Loucy (cell line): ENCODE results near the gene LRSAM1.

Experiments
- EZH2phosphoT487 ChIP-seq: fragments of 200-600 bp; IDR thresholded peaks from 2 replicates; pipeline ENCODE4 v1.6.1; 2018; ENCODE audit warnings: antibody characterized with exemption, mild to moderate bottlenecking, moderate library complexity, borderline replicate concordance
- TF ChIP-seq, protein P1 (sequence below): fragments of 200-600 bp; sonication (generic); conservative IDR thresholded peaks from 2 replicates; pipeline ENCODE4 v1.5.1; 2014; ENCODE audit warnings: mild to moderate bottlenecking, antibody characterized with exemption, low read length

DNA sequence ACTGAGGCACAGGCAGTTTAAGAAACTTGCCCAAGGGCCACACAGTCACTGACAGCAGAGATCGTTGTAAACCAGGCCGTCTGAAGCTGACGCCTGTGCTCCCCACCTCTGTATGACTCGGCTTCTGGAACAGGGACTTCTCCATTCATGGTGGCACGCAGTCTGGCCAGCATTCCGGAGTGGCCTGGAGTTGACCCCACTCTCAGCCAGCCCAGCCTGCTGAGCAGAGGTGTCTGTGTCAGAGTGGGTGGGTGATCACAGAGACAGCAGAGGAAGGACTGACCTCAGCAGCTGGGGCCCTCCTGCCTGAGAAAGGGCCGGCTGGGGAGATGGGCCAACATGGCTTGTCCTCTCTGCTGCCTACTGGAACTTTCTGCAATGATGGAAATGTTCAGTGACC is 12.6 kb downstream of the LRSAM1 start:
- TF ChIP-seq, protein P1, sequence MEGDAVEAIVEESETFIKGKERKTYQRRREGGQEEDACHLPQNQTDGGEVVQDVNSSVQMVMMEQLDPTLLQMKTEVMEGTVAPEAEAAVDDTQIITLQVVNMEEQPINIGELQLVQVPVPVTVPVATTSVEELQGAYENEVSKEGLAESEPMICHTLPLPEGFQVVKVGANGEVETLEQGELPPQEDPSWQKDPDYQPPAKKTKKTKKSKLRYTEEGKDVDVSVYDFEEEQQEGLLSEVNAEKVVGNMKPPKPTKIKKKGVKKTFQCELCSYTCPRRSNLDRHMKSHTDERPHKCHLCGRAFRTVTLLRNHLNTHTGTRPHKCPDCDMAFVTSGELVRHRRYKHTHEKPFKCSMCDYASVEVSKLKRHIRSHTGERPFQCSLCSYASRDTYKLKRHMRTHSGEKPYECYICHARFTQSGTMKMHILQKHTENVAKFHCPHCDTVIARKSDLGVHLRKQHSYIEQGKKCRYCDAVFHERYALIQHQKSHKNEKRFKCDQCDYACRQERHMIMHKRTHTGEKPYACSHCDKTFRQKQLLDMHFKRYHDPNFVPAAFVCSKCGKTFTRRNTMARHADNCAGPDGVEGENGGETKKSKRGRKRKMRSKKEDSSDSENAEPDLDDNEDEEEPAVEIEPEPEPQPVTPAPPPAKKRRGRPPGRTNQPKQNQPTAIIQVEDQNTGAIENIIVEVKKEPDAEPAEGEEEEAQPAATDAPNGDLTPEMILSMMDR: no peak
- no peak for TF ChIP-seq EZH2phosphoT487
